ENCODE results near the gene NLGN4Y.

NLGN4Y gene

GRCh38 chrY:14524272-14525231 is at the start of gene NLGN4Y:
TSS of gene NLGN4Y (plus strand) at chrY:14524529. CDS start at chrY:14622120, 97,591 bp downstream.
- DNase-seq, result no peak

- no peak for DNase-seq
Measured at GRCh38 chrY:14485935-14486334, 38.4 kb upstream of the NLGN4Y start.

GRCh38 chrY:14490226-14490625 is 34.1 kb upstream of the NLGN4Y start:
- DNase-seq, result no peak

GRCh38 chrY:14498071-14498470 is 26.3 kb upstream of the NLGN4Y start:
- DNase-seq, result no peak

- DNase-seq, result no peak
Measured at GRCh38 chrY:14504592-14504991, 19.7 kb upstream of the NLGN4Y start.

- no peak for DNase-seq
Measured at GRCh38 chrY:14522379-14522950, 1.9 kb upstream of the NLGN4Y start.

GRCh38 chrY:14523491-14524271 is 648 bp upstream of the NLGN4Y start:
- DNase-seq, result no peak

GRCh38 chrY:14525315-14525714 is 986 bp downstream of the NLGN4Y start:
- no peak for DNase-seq

GRCh38 chrY:14528361-14528760 is 4.0 kb downstream of the NLGN4Y start:
- DNase-seq, result no peak

GRCh38 chrY:14536703-14537102 is 12.4 kb downstream of the NLGN4Y start:
- DNase-seq, result no peak

- no peak for DNase-seq
Measured at GRCh38 chrY:14543506-14543905, 19.2 kb downstream of the NLGN4Y start.

- DNase-seq, result no peak
Measured at GRCh38 chrY:14581294-14581693, 57.0 kb downstream of the NLGN4Y start.

- DNase-seq, result no peak
Measured at GRCh38 chrY:14586725-14587124, 62.4 kb downstream of the NLGN4Y start.

- no peak for DNase-seq
Measured at GRCh38 chrY:14601372-14601771, 77.0 kb downstream of the NLGN4Y start.

- DNase-seq, result no peak
Measured at GRCh38 chrY:14617625-14618024, 93.3 kb downstream of the NLGN4Y start.

- no peak for DNase-seq
Measured at GRCh38 chrY:14618513-14618912, 94.2 kb downstream of the NLGN4Y start.

- DNase-seq, result no peak
Measured at GRCh38 chrY:14628208-14628607, 103.9 kb downstream of the NLGN4Y start.

- DNase-seq, result no peak
Measured at GRCh38 chrY:14631676-14632075, 107.3 kb downstream of the NLGN4Y start.

- DNase-seq, result no peak
Measured at GRCh38 chrY:14633718-14634117, 109.4 kb downstream of the NLGN4Y start.

GRCh38 chrY:14634954-14635353 is 110.6 kb downstream of the NLGN4Y start:
- no peak for DNase-seq

- no peak for DNase-seq
Measured at GRCh38 chrY:14637551-14637950, 113.2 kb downstream of the NLGN4Y start.

GRCh38 chrY:14641853-14642252 is 117.5 kb downstream of the NLGN4Y start:
- DNase-seq, result no peak

- no peak for DNase-seq
Measured at GRCh38 chrY:14644157-14644952, 120.0 kb downstream of the NLGN4Y start.

Measured in activated naive CD4-positive, alpha-beta T cell treated with anti-CD3 and anti-CD28 coated beads, Interleukin-2, amount 50 U/mL, for 16 hours (primary cell).